ENCODE data around the gene RFX7. TPM values are rescaled to one million over a fixed set of nuclear protein-coding genes. Genes with fewer than 3 reads are reported as not detected.
"Not testable (repeated sequence)": the region's sequence is repeated elsewhere in the genome, so short reads cannot be mapped to it uniquely, and the experiment has no call there.

The RFX7 gene
- polyA plus RNA-seq, 2 of the 4 experiments (the other 2 are of a cell fraction): 11.7 to 14.9 TPM

DNA sequence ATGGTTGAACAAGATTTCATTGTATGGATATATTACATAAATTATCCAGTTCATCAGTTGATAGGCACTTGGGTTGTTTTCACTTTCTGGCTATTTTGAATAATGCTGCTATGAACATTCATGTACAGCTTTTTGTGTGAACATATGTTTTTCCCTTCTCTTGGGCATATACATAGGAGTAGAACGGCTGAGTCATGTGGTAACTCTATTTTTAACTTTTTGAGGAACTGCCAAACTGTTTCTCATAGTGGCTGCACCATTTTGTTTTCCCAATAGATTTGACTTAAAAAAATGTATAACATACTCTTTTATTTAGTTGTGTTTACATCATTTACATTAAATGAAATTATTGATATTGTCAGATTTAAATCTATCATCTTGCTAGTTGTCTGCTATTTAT is 28.8 kb upstream of the RFX7 start:
- WGBS (ENCODE audit: missing lambda C conversion rate): 43% methylated on average over 1 of the region's 1 CpG
- no peak overlapping the region for H3K4me2 ChIP-seq
- TF ChIP-seq POLR2A (IDR thresholded peaks at IDR 0.05; ENCODE audit: low read length) (no peak), KDM1A (IDR thresholded peaks at IDR 0.05; ENCODE audit: low read depth) (no peak)
- no peak for ATAC-seq
- H3K4me3 ChIP-seq: no peak overlapping the region
- ChIA-PET CTCF (no interaction called here), POLR2A (no interaction called here)
- peaks cover 10% of the 10 kb centered on the region; the same call in 2 of the 3 replicates for H3K9me3 ChIP-seq
- DNase-seq (ENCODE audit: low read depth in 1 of 2, low spot score in 1 of 2): no peak
- H3K4me1 ChIP-seq: no peaks in the 10 kb centered on the region
- H3K27ac ChIP-seq: no peak overlapping the region
- peak; percentile 39 for FAIRE-seq

GRCh38 chr15:56266465-56266864 is 22.8 kb upstream of the RFX7 start:
- ATAC-seq; POLR2A ChIA-PET; H3K4me1 ChIP-seq; H3K9me3 ChIP-seq; CTCF ChIA-PET; H3K4me3 ChIP-seq; H3K4me2 ChIP-seq; H3K27ac ChIP-seq; FAIRE-seq; DNase-seq (ENCODE audit: low read depth in 1 of 2, low spot score in 1 of 2): not testable (repeated sequence)
- WGBS (ENCODE audit: missing lambda C conversion rate): 49% methylated on average over 5 of the region's 5 CpGs

GRCh38 chr15:56261854-56262509 is 18.3 kb upstream of the RFX7 start:
- TF ChIP-seq MAFK (IDR thresholded peaks at IDR 0.05; ENCODE audit: partially characterized antibody) (peak; percentile 14), PHF8 (IDR thresholded peaks at IDR 0.05; ENCODE audit: borderline replicate concordance, low read depth) (no peak), GATA3 (IDR thresholded peaks at IDR 0.05; ENCODE audit: borderline replicate concordance) (no peak), HOXA7 (CRISPR knock-in tag; IDR thresholded peaks at IDR 0.05) (no peak)
- H3K4me2 ChIP-seq: peak overlapping the region; percentile 49
- H3K27ac ChIP-seq: no peak overlapping the region
- no peak overlapping the region for H3K4me3 ChIP-seq
- FAIRE-seq (no peak), ATAC-seq (peak; percentile 75 to 78; a peak in 5 of 6 replicates), DNase-seq (ENCODE audit: low read depth in 1 of 2, low spot score in 1 of 2) (peak in 1 of 2 experiments; percentile 59)
- POLR2A ChIA-PET: no interaction called here
- CTCF ChIA-PET: interaction anchor here (1.5 kb wide), 1 partner anchor 16 kb away, joined by 5 read pairs; no protein-coding TSS in a partner anchor
- peaks cover 6% of the 10 kb centered on the region; the same call in 2 of the 3 replicates for H3K9me3 ChIP-seq
- WGBS (ENCODE audit: missing lambda C conversion rate): 44% methylated on average over 4 of the region's 4 CpGs
- H3K4me1 ChIP-seq: peaks cover 6% of the 10 kb centered on the region; the same call in 2 of the 3 replicates

DNA sequence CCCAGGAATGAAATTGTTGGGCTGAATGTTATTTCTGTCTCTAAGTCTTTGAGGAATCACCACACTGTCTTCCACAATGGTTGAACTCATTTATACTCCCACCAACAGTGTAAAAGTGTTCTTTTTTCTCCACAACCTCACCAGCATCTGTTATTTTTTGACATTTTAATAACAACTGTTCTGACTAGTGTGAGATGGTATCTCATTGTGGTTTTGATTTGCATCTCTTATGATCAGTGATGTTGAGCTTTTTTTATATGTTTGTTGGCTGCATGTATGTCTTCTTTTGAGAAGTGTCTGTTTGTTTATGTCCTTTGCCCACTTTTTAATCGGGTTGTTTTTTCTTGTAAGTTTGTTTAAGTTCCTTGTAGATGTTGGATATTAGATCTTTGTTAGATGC is 13.6 kb upstream of the RFX7 start:
- ATAC-seq; FAIRE-seq; H3K4me2 ChIP-seq; H3K4me1 ChIP-seq; H3K27ac ChIP-seq; POLR2A ChIA-PET; H3K4me3 ChIP-seq; DNase-seq (ENCODE audit: low read depth in 1 of 2, low spot score in 1 of 2); H3K9me3 ChIP-seq: not testable (repeated sequence)
- CTCF ChIA-PET: interaction anchor here (2.8 kb wide), 1 partner anchor 12 kb away, joined by 19 read pairs; no protein-coding TSS in a partner anchor
- WGBS (ENCODE audit: missing lambda C conversion rate): 59% methylated on average over 1 of the region's 1 CpG

GRCh38 chr15:56254265-56254664 is 10.6 kb upstream of the RFX7 start:
- H3K4me3 ChIP-seq: no peak overlapping the region
- H3K9me3 ChIP-seq: peaks cover 2% of the 10 kb centered on the region; the same call in 1 of the 3 replicates
- no peak overlapping the region for H3K4me2 ChIP-seq
- DNase-seq (ENCODE audit: low read depth in 1 of 2, low spot score in 1 of 2) (no peak), FAIRE-seq (no peak), ATAC-seq (no peak)
- TF ChIP-seq CBX8 (IDR thresholded peaks at IDR 0.05) (no peak), EP300 (IDR thresholded peaks at IDR 0.05) (no peak), HOXB5 (CRISPR knock-in tag; IDR thresholded peaks at IDR 0.05) (no peak), NFE2L2 (conservative IDR thresholded peaks at IDR 0.05; ENCODE audit: low read length) (no peak), RCOR1 (IDR thresholded peaks at IDR 0.05; ENCODE audit: low read depth, low read length) (no peak), POLR2A (IDR thresholded peaks at IDR 0.05; ENCODE audit: low read length) (no peak), HOXA7 (CRISPR knock-in tag; IDR thresholded peaks at IDR 0.05) (no peak), BHLHE40 (IDR thresholded peaks at IDR 0.05; ENCODE audit: low read depth, low read length) (no peak), HEYL (CRISPR knock-in tag; IDR thresholded peaks at IDR 0.05) (no peak), TP53 (CRISPR knock-in tag; IDR thresholded peaks at IDR 0.05) (no peak), CHD2 (IDR thresholded peaks at IDR 0.05; ENCODE audit: low read length, partially characterized antibody) (no peak), FOXS1 (CRISPR knock-in tag; IDR thresholded peaks at IDR 0.05) (no peak), HDAC2 (IDR thresholded peaks at IDR 0.05) (no peak), FOSB (CRISPR knock-in tag; IDR thresholded peaks at IDR 0.05) (no peak), CTCF (IDR thresholded peaks at IDR 0.05) (no peak), RNF2 (IDR thresholded peaks at IDR 0.05; ENCODE audit: borderline replicate concordance, low read depth) (no peak)
- TF ChIP-seq, protein P1, sequence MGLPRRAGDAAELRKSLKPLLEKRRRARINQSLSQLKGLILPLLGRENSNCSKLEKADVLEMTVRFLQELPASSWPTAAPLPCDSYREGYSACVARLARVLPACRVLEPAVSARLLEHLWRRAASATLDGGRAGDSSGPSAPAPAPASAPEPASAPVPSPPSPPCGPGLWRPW (IDR thresholded peaks at IDR 0.05): no peak
- TF ChIP-seq, protein P2, sequence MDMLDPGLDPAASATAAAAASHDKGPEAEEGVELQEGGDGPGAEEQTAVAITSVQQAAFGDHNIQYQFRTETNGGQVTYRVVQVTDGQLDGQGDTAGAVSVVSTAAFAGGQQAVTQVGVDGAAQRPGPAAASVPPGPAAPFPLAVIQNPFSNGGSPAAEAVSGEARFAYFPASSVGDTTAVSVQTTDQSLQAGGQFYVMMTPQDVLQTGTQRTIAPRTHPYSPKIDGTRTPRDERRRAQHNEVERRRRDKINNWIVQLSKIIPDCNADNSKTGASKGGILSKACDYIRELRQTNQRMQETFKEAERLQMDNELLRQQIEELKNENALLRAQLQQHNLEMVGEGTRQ (IDR thresholded peaks at IDR 0.05): no peak
- ChIA-PET POLR2A (no interaction called here), CTCF (interaction anchor here (0.8 kb wide), 1 partner anchor 174 kb away, joined by 6 read pairs; no protein-coding TSS in a partner anchor)
- H3K27ac ChIP-seq: no peak overlapping the region
- H3K4me1 ChIP-seq: no peaks in the 10 kb centered on the region

Data from A549 (cell line).